HepG2 (cell line): ENCODE measurements around the gene ZNF493. TPM values are rescaled to one million over a fixed set of nuclear protein-coding genes. Genes with fewer than 3 reads are reported as not detected.

Experiments
- ATAC-seq: fragments of 200-7000 bp; cut with Tn5 transposase; 3 replicates; pipeline ENCODE4 v1.9.1; 2020; ENCODE audit warnings: mild to moderate bottlenecking, moderate library complexity
- BruUV-seq: library from RNA; stranded (reverse); fragments of 400-500 nt; replicated peaks from 2 replicates; lab custom pipeline; 2021; lab: Mats Ljungman, UMichigan
- CTCF ChIA-PET: fragments of 300-600 bp; formaldehyde crosslinking; extraction: SDS; loops from one replicate; lab custom pipeline; 2021; ENCODE audit warnings: low total read pairs, inconsistent platforms, low intra/inter-chr PET ratio; lab: Yijun Ruan, JAX
- POLR2A ChIA-PET: fragments of 350-600 bp; sonication (Branson Sonifier 250); formaldehyde crosslinking; loops from one replicate; lab custom pipeline; 2020; ENCODE audit warnings: antibody characterized with exemption, inconsistent platforms; lab: Yijun Ruan, JAX
- DNase-seq: peaks from one replicate; pipeline ENCODE4 v3.0.0-alpha.2; 2015; ENCODE audit warnings: low spot score
- FAIRE-seq: peaks from 3 replicates; lab custom pipeline; 2011; peaks lifted over from hg19 to GRCh38; lab: Jason Lieb, UNC
- H2AFZ ChIP-seq: one replicate; pipeline ENCODE4 v1.6.1; 2011; ENCODE audit warnings: low read length, inconsistent platforms
- H3K27ac ChIP-seq: fragments of 300-600 bp; 3 replicates; pipeline ENCODE4 v1.8.0; 2011; ENCODE audit warnings: mixed run types, mild to moderate bottlenecking, mixed read lengths, low read length, inconsistent platforms; ENCODE audit not compliant: insufficient read depth; ENCODE audit errors: extremely low read length
- H3K27me3 ChIP-seq, 2 experiments: fragments of 200-600 bp in 1 of 2; 2 replicates in 1 of 2; 3 replicates in 1 of 2; pipeline versions ENCODE4 v1.6.0 to v1.8.0; 2011; ENCODE audit warnings: low read length in 2 of 2, mild to moderate bottlenecking in 2 of 2, moderate library complexity in 2 of 2, inconsistent platforms in 1 of 2; ENCODE audit not compliant: insufficient read depth in 2 of 2, control insufficient read depth in 1 of 2
- H3K36me3 ChIP-seq, 2 experiments: fragments of 200-600 bp in 1 of 2; replicated peaks in 1 of 2; 2 replicates in 1 of 2; 3 replicates in 1 of 2; pipeline versions ENCODE4 v1.5.1 to v1.8.0; 2011; ENCODE audit warnings: low read length in 2 of 2, inconsistent platforms in 1 of 2; ENCODE audit not compliant: insufficient read depth in 2 of 2, control insufficient read depth in 1 of 2
- H3K4me1 ChIP-seq: 2 replicates; pipeline ENCODE4 v1.5.1; 2012; ENCODE audit warnings: low read length, inconsistent platforms; ENCODE audit not compliant: insufficient read depth
- H3K4me2 ChIP-seq: 2 replicates; pipeline ENCODE4 v1.6.0; 2011; ENCODE audit warnings: low read depth, low read length, inconsistent platforms
- H3K4me3 ChIP-seq, 3 experiments: fragments of 200-600 bp in 1 of 3; sonication (generic), shearing (Covaris generic) in 1 of 3; replicated peaks in 1 of 3; 2 replicates each; pipeline ENCODE4 v1.5.1; 2011 to 2016; ENCODE audit warnings: low read length in 3 of 3, inconsistent platforms in 2 of 3, low read depth in 2 of 3, mild to moderate bottlenecking in 2 of 3, control low read depth in 1 of 3, mixed read lengths in 1 of 3; ENCODE audit not compliant: insufficient read depth in 1 of 3
- H3K79me2 ChIP-seq: one replicate; pipeline ENCODE4 v1.6.1; 2011; ENCODE audit warnings: low read length, inconsistent platforms; ENCODE audit not compliant: insufficient read depth
- H3K9ac ChIP-seq: 2 replicates; pipeline ENCODE4 v1.6.0; 2011; ENCODE audit warnings: mild to moderate bottlenecking, low read depth, low read length, inconsistent platforms; ENCODE audit not compliant: insufficient read depth
- H3K9me3 ChIP-seq: 2 replicates; pipeline ENCODE4 v1.5.1; 2012; ENCODE audit warnings: mild to moderate bottlenecking, low read length
- H4K20me1 ChIP-seq: 2 replicates; pipeline ENCODE4 v1.6.0; 2011; ENCODE audit warnings: inconsistent platforms, mild to moderate bottlenecking, low read length, moderate library complexity; ENCODE audit not compliant: insufficient read depth
- DNMT3B ChIP-seq: conservative IDR thresholded peaks from 2 replicates; pipeline ENCODE4 v1.6.1; 2016; ENCODE audit warnings: missing biosample characterization, control low read depth
- EZH2 ChIP-seq: conservative IDR thresholded peaks from 2 replicates; pipeline ENCODE4 v1.6.1; 2012; ENCODE audit warnings: mild to moderate bottlenecking, low read depth, low read length, moderate library complexity
- KAT8 ChIP-seq: IDR thresholded peaks from 2 replicates; pipeline ENCODE4 v1.6.1; 2016; ENCODE audit warnings: missing genetic modification reagents, missing compliant biosample characterization
- KDM1A ChIP-seq: IDR thresholded peaks from 2 replicates; pipeline ENCODE4 v1.6.1; 2016; ENCODE audit warnings: missing compliant biosample characterization
- PPARG ChIP-seq: conservative IDR thresholded peaks from 2 replicates; pipeline ENCODE4 v1.6.1; 2016; ENCODE audit warnings: missing biosample characterization, missing genetic modification reagents
- SETDB1 ChIP-seq: sonication (generic); formaldehyde crosslinking; IDR thresholded peaks from 2 replicates; pipeline ENCODE4 v1.5.1; 2020; ENCODE audit warnings: missing genetic modification reagents, mild to moderate bottlenecking, borderline replicate concordance
- SMC3 ChIP-seq: IDR thresholded peaks from 2 replicates; pipeline ENCODE4 v1.6.1; 2011; ENCODE audit warnings: low read length, improper control_type of control experiment
- SP2 ChIP-seq: sonication (generic); formaldehyde crosslinking; IDR thresholded peaks from 2 replicates; pipeline ENCODE4 v1.5.1; 2020; ENCODE audit warnings: mild to moderate bottlenecking, missing genetic modification reagents
- TRIM24 ChIP-seq: sonication (generic); formaldehyde crosslinking; IDR thresholded peaks from 2 replicates; pipeline ENCODE4 v1.8.0; 2022; ENCODE audit warnings: mild to moderate bottlenecking, missing genetic modification reagents
- ZC3H13 ChIP-seq: sonication (generic); formaldehyde crosslinking; IDR thresholded peaks from 2 replicates; pipeline ENCODE4 v1.8.1; 2023; ENCODE audit warnings: mild to moderate bottlenecking, missing genetic modification reagents, moderate library complexity
- ZFYVE20 ChIP-seq: sonication (generic); formaldehyde crosslinking; IDR thresholded peaks from 2 replicates; pipeline ENCODE4 v1.8.0; 2023; ENCODE audit warnings: low read depth, mild to moderate bottlenecking, moderate library complexity, missing genetic modification reagents, borderline replicate concordance
- ZNF282 ChIP-seq: fragments of 450-650 bp; IDR thresholded peaks from 2 replicates; pipeline ENCODE4 v1.6.1; 2018; ENCODE audit not compliant: partially characterized antibody
- ZNF780A ChIP-seq: sonication (generic); formaldehyde crosslinking; IDR thresholded peaks from 2 replicates; pipeline ENCODE4 v1.8.0; 2022; ENCODE audit warnings: mild to moderate bottlenecking, missing genetic modification reagents, moderate library complexity
- ZNF816 ChIP-seq: sonication (generic); formaldehyde crosslinking; IDR thresholded peaks from 2 replicates; pipeline ENCODE4 v1.8.0; 2022; ENCODE audit warnings: missing genetic modification reagents, mild to moderate bottlenecking, borderline replicate concordance
- WGBS: methylation state at CpG from one replicate; pipeline ENCODE4 v1.1.6; 2017; ENCODE audit warnings: low lambda C conversion rate; 5-methylcytosine and 5-hydroxymethylcytosine counted together
- in situ Hi-C: cut with HindIII; loops from 2 replicates; pipeline ENCODE4 v1.10.0; 2017; ENCODE audit warnings: low pct_unique_long_range_greater_than_20kb; ENCODE audit not compliant: extremely low pct_ligation_motif_present
- intact Hi-C: fragments of 100-400 bp; cut with micrococcal nuclease; formaldehyde crosslinking; loops from one replicate; pipeline ENCODE4 v1.10.0; 2022; ENCODE audit not compliant: unreplicated experiment
- polyA plus RNA-seq, 8 experiments: library from polyadenylated mRNA; depleted of rRNA in 3 of 8; stranded (reverse) in 7 of 8; unstranded in 1 of 8; fragments of >200 nt; fragmentation: Illumina TruSeq in 4 of 8; extraction: Trizol in 4 of 8; gene quantifications; 2 replicates each; pipeline versions ENCODE4 v1.2.1 to v1.2.3, GENCODE V29; 2011 to 2016; ENCODE audit warnings: low read depth in 4 of 8, missing spikeins in 1 of 8, mixed read lengths in 1 of 8; ENCODE audit not compliant: insufficient read depth in 1 of 8
- total RNA-seq, 5 experiments: library from RNA; depleted of rRNA; stranded (reverse); fragments of >200 nt; fragmentation: Illumina TruSeq; extraction: Trizol; gene quantifications; 2 replicates each; pipeline ENCODE4 v1.2.3, GENCODE V29; 2016; ENCODE audit warnings: low read depth in 1 of 5
- TF ChIP-seq, protein P1 (sequence below): sonication (generic); formaldehyde crosslinking; IDR thresholded peaks from 2 replicates; pipeline ENCODE4 v1.9.0; 2021; ENCODE audit warnings: missing genetic modification reagents, mild to moderate bottlenecking, borderline replicate concordance
- TF ChIP-seq, protein P2 (sequence below): sonication (generic); formaldehyde crosslinking; IDR thresholded peaks from 2 replicates; pipeline ENCODE4 v1.8.1; 2023; ENCODE audit warnings: mild to moderate bottlenecking, inconsistent platforms, moderate library complexity, missing genetic modification reagents, borderline replicate concordance
- TF ChIP-seq, protein P3 (sequence below): sonication (generic); formaldehyde crosslinking; IDR thresholded peaks from 2 replicates; pipeline ENCODE4 v1.4.0; 2020; ENCODE audit warnings: missing genetic modification reagents
- TF ChIP-seq, protein P4 (sequence below): sonication (generic); formaldehyde crosslinking; IDR thresholded peaks from 2 replicates; pipeline ENCODE4 v1.5.1; 2020; ENCODE audit warnings: mild to moderate bottlenecking, missing genetic modification reagents, moderate library complexity
- TF ChIP-seq, protein P5 (sequence below): sonication (generic); formaldehyde crosslinking; IDR thresholded peaks from 2 replicates; pipeline ENCODE4 v1.5.1; 2020; ENCODE audit warnings: mild to moderate bottlenecking, moderate library complexity, missing genetic modification reagents

Gene ZNF493
- total and polyA plus RNA-seq, 2 of the 13 experiments (the other 11 are each of a cell fraction or from before 2014, with no cell fraction given): 6.8 to 9.0 TPM

DNA sequence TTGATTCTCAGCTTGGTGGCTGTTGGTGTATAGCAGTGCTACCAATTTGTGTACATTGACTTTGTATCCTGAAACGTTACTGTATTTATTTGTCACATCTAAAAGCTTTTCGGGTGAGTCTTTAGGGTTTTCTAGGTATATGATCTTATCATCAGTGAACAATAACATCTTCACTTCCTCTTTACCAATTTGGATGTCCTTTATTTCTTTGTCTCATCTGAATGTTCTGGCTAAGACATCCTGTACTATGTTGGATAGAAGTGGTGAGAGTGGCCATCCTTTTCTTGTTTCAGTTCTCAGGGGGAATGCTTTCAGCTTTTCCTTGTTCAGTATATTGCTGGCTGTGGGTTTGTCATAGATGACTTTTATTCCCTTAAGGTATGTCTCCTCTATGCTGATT, 44.1 kb upstream of the ZNF493 start:
- intact Hi-C loops: no loop called here
- H3K9ac ChIP-seq: no peak overlapping the region
- DNase-seq (no peak), ATAC-seq (no peak), FAIRE-seq (no peak)
- peaks cover 6% of the 10 kb centered on the region; the same call in 1 of the 2 replicates for H3K9me3 ChIP-seq
- in situ Hi-C loops: no loop called here
- H3K4me1 ChIP-seq: no peaks in the 10 kb centered on the region
- no peaks in the 10 kb centered on the region for H3K36me3 ChIP-seq
- no peak overlapping the region for H3K4me2 ChIP-seq
- no peaks in the 10 kb centered on the region for H4K20me1 ChIP-seq
- no peaks in the 10 kb centered on the region for H3K27me3 ChIP-seq
- WGBS: 0% methylated on average over 1 of the region's 2 CpGs
- no TSS peak for BruUV-seq
- H3K79me2 ChIP-seq: no peaks in the 10 kb centered on the region
- ChIA-PET POLR2A (no interaction called here), CTCF (no interaction called here)
- no peak overlapping the region for H3K27ac ChIP-seq
- no peak overlapping the region for H3K4me3 ChIP-seq
- H2AFZ ChIP-seq: no peak overlapping the region
- TF ChIP-seq ZNF282 (no peak), DNMT3B (no peak), ZNF816 (CRISPR knock-in tag) (no peak), KDM1A (CRISPR knock-in tag) (no peak), ZC3H13 (no peak), SP2 (no peak), EZH2 (no peak), ZNF780A (CRISPR knock-in tag) (no peak), TRIM24 (no peak), SETDB1 (CRISPR knock-in tag) (no peak), PPARG (no peak), SMC3 (no peak), KAT8 (CRISPR knock-in tag) (no peak), ZFYVE20 (CRISPR knock-in tag) (no peak)
- TF ChIP-seq, protein P1, sequence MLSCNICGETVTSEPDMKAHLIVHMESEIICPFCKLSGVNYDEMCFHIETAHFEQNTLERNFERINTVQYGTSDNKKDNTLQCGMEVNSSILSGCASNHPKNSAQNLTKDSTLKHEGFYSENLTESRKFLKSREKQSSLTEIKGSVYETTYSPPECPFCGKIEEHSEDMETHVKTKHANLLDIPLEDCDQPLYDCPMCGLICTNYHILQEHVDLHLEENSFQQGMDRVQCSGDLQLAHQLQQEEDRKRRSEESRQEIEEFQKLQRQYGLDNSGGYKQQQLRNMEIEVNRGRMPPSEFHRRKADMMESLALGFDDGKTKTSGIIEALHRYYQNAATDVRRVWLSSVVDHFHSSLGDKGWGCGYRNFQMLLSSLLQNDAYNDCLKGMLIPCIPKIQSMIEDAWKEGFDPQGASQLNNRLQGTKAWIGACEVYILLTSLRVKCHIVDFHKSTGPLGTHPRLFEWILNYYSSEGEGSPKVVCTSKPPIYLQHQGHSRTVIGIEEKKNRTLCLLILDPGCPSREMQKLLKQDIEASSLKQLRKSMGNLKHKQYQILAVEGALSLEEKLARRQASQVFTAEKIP (CRISPR knock-in tag): no peak
- TF ChIP-seq, protein P2, sequence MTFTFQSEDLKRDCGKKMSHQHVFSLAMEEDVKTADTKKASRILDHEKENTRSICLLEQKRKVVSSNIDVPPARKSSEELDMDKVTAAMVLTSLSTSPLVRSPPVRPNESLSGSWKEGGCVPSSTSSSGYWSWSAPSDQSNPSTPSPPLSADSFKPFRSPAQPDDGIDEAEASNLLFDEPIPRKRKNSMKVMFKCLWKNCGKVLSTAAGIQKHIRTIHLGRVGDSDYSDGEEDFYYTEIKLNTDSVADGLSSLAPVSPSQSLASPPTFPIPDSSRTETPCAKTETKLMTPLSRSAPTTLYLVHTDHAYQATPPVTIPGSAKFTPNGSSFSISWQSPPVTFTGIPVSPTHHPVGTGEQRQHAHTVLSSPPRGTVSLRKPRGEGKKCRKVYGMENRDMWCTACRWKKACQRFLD (CRISPR knock-in tag): no peak
- TF ChIP-seq, protein P3, sequence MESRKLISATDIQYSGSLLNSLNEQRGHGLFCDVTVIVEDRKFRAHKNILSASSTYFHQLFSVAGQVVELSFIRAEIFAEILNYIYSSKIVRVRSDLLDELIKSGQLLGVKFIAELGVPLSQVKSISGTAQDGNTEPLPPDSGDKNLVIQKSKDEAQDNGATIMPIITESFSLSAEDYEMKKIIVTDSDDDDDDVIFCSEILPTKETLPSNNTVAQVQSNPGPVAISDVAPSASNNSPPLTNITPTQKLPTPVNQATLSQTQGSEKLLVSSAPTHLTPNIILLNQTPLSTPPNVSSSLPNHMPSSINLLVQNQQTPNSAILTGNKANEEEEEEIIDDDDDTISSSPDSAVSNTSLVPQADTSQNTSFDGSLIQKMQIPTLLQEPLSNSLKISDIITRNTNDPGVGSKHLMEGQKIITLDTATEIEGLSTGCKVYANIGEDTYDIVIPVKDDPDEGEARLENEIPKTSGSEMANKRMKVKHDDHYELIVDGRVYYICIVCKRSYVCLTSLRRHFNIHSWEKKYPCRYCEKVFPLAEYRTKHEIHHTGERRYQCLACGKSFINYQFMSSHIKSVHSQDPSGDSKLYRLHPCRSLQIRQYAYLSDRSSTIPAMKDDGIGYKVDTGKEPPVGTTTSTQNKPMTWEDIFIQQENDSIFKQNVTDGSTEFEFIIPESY (CRISPR knock-in tag): no peak
- TF ChIP-seq, protein P4, sequence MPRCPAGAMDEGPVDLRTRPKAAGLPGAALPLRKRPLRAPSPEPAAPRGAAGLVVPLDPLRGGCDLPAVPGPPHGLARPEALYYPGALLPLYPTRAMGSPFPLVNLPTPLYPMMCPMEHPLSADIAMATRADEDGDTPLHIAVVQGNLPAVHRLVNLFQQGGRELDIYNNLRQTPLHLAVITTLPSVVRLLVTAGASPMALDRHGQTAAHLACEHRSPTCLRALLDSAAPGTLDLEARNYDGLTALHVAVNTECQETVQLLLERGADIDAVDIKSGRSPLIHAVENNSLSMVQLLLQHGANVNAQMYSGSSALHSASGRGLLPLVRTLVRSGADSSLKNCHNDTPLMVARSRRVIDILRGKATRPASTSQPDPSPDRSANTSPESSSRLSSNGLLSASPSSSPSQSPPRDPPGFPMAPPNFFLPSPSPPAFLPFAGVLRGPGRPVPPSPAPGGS: no peak
- TF ChIP-seq, protein P5, sequence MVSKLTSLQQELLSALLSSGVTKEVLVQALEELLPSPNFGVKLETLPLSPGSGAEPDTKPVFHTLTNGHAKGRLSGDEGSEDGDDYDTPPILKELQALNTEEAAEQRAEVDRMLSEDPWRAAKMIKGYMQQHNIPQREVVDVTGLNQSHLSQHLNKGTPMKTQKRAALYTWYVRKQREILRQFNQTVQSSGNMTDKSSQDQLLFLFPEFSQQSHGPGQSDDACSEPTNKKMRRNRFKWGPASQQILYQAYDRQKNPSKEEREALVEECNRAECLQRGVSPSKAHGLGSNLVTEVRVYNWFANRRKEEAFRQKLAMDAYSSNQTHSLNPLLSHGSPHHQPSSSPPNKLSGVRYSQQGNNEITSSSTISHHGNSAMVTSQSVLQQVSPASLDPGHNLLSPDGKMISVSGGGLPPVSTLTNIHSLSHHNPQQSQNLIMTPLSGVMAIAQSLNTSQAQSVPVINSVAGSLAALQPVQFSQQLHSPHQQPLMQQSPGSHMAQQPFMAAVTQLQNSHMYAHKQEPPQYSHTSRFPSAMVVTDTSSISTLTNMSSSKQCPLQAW (CRISPR knock-in tag): no peak
